ENCODE results near the gene NOA1.
"Not testable (repeated sequence)": the region's sequence is repeated elsewhere in the genome, so short reads cannot be mapped to it uniquely, and the experiment has no call there.

Gene NOA1

GRCh38 chr4:56930638-56931037 lies 46.8 kb downstream of the NOA1 start:
- no peak for TF ChIP-seq CTCF (IDR thresholded peaks at IDR 0.05; ENCODE audit: extremely low read depth, missing control alignments)
- no peak for DNase-seq (ENCODE audit: low spot score)

GRCh38 chr4:56927196-56927595 lies 50.2 kb downstream of the NOA1 start:
- no peak for TF ChIP-seq CTCF (IDR thresholded peaks at IDR 0.05; ENCODE audit: extremely low read depth, missing control alignments)
- no peak for DNase-seq (ENCODE audit: low spot score)

GRCh38 chr4:56914977-56915376 lies 62.4 kb downstream of the NOA1 start:
- not testable (repeated sequence) for DNase-seq (ENCODE audit: low spot score)

- DNase-seq (ENCODE audit: low spot score), result no peak
- no peak for TF ChIP-seq CTCF (IDR thresholded peaks at IDR 0.05; ENCODE audit: extremely low read depth, missing control alignments)
Observed at GRCh38 chr4:56914336-56914735, 63.1 kb downstream of the NOA1 start.
